Measurements from ENCODE around the gene PCSK7.
"Not testable (repeated sequence)": the region's sequence is repeated elsewhere in the genome, so short reads cannot be mapped to it uniquely, and the experiment has no call there.

PCSK7 gene

GRCh38 chr11:117197516-117198456 lies 34.1 kb downstream of the PCSK7 start:
- no peak for DNase-seq

GRCh38 chr11:117197006-117197405 lies 34.9 kb downstream of the PCSK7 start:
- no peak for DNase-seq

GRCh38 chr11:117195761-117196160 lies 36.1 kb downstream of the PCSK7 start:
- DNase-seq: no peak

GRCh38 chr11:117195258-117195657 lies 36.6 kb downstream of the PCSK7 start:
- DNase-seq: no peak

- no peak for DNase-seq
These were observed 37.6 kb downstream of the PCSK7 start for GRCh38 chr11:117194267-117194666.

- no peak for DNase-seq
These were observed 38.5 kb downstream of the PCSK7 start for GRCh38 chr11:117193130-117194020.

- DNase-seq: no peak
These were observed 39.4 kb downstream of the PCSK7 start for GRCh38 chr11:117192401-117192875.

GRCh38 chr11:117191680-117192400 lies 40.0 kb downstream of the PCSK7 start:
- DNase-seq: no peak

GRCh38 chr11:117189941-117190544 lies 41.8 kb downstream of the PCSK7 start:
- DNase-seq: no peak

GRCh38 chr11:117189191-117189940 lies 42.5 kb downstream of the PCSK7 start:
- no peak for DNase-seq

GRCh38 chr11:117188620-117189081 lies 43.2 kb downstream of the PCSK7 start:
- no peak for DNase-seq

- no peak for DNase-seq
These were observed 43.9 kb downstream of the PCSK7 start for GRCh38 chr11:117187799-117188481.

GRCh38 chr11:117187428-117187798 lies 44.5 kb downstream of the PCSK7 start:
- DNase-seq: no peak

GRCh38 chr11:117187007-117187406 lies 44.9 kb downstream of the PCSK7 start:
- DNase-seq: no peak

- no peak for DNase-seq
These were observed 45.5 kb downstream of the PCSK7 start for GRCh38 chr11:117186431-117186761.

GRCh38 chr11:117185736-117186430 lies 46.0 kb downstream of the PCSK7 start:
- DNase-seq: no peak

- no peak for DNase-seq
These were observed 48.0 kb downstream of the PCSK7 start for GRCh38 chr11:117183724-117184349.

- not testable (repeated sequence) for DNase-seq
These were observed 48.7 kb downstream of the PCSK7 start for GRCh38 chr11:117183178-117183577.

- no peak for DNase-seq
These were observed 49.3 kb downstream of the PCSK7 start for GRCh38 chr11:117182551-117182935.

Measured in NCI-H1436 treated with DMSO at 0.1 percent for 48 hours (cell line).